ENCODE results near the gene ACTN3.

DNA sequence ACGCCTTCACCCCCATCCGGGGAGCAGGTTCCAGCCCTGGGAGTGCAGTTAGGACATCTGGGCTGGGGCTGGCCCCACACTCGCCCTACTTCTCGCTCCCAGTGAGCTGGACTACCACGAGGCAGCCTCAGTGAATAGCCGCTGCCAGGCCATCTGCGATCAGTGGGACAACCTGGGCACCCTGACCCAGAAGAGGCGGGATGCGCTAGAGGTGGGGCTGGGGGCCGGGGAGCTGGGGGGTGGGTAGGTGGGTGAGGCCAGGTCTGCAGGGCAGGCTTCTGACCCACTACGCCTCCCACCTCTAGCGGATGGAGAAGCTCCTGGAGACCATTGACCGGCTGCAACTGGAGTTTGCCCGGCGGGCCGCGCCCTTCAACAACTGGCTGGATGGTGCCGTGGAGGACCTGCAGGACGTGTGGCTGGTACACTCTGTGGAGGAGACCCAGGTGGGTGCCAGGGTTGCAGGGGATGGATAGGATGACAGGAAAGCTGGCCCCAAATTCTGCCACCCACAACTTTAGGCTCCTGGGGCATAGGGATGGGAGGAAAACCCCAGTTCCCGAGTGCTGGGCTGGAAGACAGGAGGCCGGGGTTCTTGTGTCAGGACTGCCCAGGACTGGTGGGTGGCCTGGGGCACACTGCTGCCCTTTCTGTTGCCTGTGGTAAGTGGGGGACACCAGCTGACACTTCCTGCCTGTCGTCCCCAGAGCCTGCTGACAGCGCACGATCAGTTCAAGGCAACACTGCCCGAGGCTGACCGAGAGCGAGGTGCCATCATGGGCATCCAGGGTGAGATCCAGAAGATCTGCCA is 13.4 kb downstream of the ACTN3 start:
- TF ChIP-seq, protein P1, sequence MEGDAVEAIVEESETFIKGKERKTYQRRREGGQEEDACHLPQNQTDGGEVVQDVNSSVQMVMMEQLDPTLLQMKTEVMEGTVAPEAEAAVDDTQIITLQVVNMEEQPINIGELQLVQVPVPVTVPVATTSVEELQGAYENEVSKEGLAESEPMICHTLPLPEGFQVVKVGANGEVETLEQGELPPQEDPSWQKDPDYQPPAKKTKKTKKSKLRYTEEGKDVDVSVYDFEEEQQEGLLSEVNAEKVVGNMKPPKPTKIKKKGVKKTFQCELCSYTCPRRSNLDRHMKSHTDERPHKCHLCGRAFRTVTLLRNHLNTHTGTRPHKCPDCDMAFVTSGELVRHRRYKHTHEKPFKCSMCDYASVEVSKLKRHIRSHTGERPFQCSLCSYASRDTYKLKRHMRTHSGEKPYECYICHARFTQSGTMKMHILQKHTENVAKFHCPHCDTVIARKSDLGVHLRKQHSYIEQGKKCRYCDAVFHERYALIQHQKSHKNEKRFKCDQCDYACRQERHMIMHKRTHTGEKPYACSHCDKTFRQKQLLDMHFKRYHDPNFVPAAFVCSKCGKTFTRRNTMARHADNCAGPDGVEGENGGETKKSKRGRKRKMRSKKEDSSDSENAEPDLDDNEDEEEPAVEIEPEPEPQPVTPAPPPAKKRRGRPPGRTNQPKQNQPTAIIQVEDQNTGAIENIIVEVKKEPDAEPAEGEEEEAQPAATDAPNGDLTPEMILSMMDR (IDR thresholded peaks at IDR 0.05) = no peak
- TF ChIP-seq HDAC2 (IDR thresholded peaks at IDR 0.05) (no peak), MYC (IDR thresholded peaks at IDR 0.05; ENCODE audit: borderline replicate concordance, low read length) (no peak), CEBPB (IDR thresholded peaks at IDR 0.05) (no peak), KDM1A (IDR thresholded peaks at IDR 0.05; ENCODE audit: low read depth) (no peak), SMC3 (IDR thresholded peaks at IDR 0.05) (no peak), POLR2A (IDR thresholded peaks at IDR 0.05; ENCODE audit: low read length) (no peak), ZSCAN20 (CRISPR knock-in tag; IDR thresholded peaks at IDR 0.05) (no peak), BHLHE40 (IDR thresholded peaks at IDR 0.05; ENCODE audit: low read depth, low read length) (no peak), RNF2 (IDR thresholded peaks at IDR 0.05; ENCODE audit: borderline replicate concordance, low read depth) (no peak)
- TF ChIP-seq, protein P2, sequence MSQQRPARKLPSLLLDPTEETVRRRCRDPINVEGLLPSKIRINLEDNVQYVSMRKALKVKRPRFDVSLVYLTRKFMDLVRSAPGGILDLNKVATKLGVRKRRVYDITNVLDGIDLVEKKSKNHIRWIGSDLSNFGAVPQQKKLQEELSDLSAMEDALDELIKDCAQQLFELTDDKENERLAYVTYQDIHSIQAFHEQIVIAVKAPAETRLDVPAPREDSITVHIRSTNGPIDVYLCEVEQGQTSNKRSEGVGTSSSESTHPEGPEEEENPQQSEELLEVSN (IDR thresholded peaks at IDR 0.05; ENCODE audit: borderline replicate concordance, low read depth) = no peak
- TF ChIP-seq, protein P3, sequence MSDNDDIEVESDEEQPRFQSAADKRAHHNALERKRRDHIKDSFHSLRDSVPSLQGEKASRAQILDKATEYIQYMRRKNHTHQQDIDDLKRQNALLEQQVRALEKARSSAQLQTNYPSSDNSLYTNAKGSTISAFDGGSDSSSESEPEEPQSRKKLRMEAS (IDR thresholded peaks at IDR 0.05) = no peak

All from A549 (cell line).